Naive thymus-derived CD4-positive, alpha-beta T cell (primary cell): ENCODE measurements around the gene PALLD. TPM values are rescaled to one million over a fixed set of nuclear protein-coding genes. Genes with fewer than 3 reads are reported as not detected.

Experiments used
- ATAC-seq: fragments of 150-1000 bp; cut with Tn5 transposase; 2 replicates; pipeline ENCODE4 v1.10.0; 2021; ENCODE audit warnings: mild to moderate bottlenecking, moderate library complexity
- CTCF ChIA-PET: fragments of 350-600 bp; sonication (Branson Sonifier 250); formaldehyde crosslinking; loops from one replicate; lab custom pipeline; 2021; ENCODE audit warnings: antibody characterized with exemption; lab: Charles Lee
- POLR2A ChIA-PET: fragments of 350-600 bp; sonication (Branson Sonifier 250); formaldehyde crosslinking; loops from one replicate; lab custom pipeline; 2021; ENCODE audit warnings: antibody characterized with exemption, inconsistent platforms; lab: Charles Lee
- DNase-seq, 9 donors: peaks; one replicate each; pipeline versions ENCODE4 v3.0.0 to v3.0.0-alpha.2; 2020 to 2022; ENCODE audit warnings: mixed read lengths in 1 of 9
- H3K27ac ChIP-seq: one replicate; pipeline ENCODE4 v1.7.0; 2013; ENCODE audit warnings: mild to moderate bottlenecking, low read depth, low read length, moderate library complexity
- H3K27me3 ChIP-seq, 2 donors: one replicate each; pipeline ENCODE4 v1.7.0; 2013; ENCODE audit warnings: low read length in 2 of 2, mild to moderate bottlenecking in 2 of 2, moderate library complexity in 2 of 2; ENCODE audit not compliant: control insufficient read depth in 2 of 2, insufficient read depth in 2 of 2
- H3K36me3 ChIP-seq, 3 experiments: 1 replicate in 2 of 3; 2 replicates in 1 of 3; pipeline ENCODE4 v1.7.0; 2013; ENCODE audit warnings: low read length in 3 of 3, mild to moderate bottlenecking in 3 of 3, moderate library complexity in 1 of 3; ENCODE audit not compliant: insufficient read depth in 3 of 3, control insufficient read depth in 2 of 3
- H3K4me1 ChIP-seq, 2 donors: one replicate each; pipeline ENCODE4 v1.7.0; 2013; ENCODE audit warnings: low read length in 2 of 2, mild to moderate bottlenecking in 2 of 2, moderate library complexity in 1 of 2; ENCODE audit not compliant: control insufficient read depth in 2 of 2, insufficient read depth in 2 of 2
- H3K4me3 ChIP-seq: 2 replicates; pipeline ENCODE4 v1.7.0; 2013; ENCODE audit warnings: mild to moderate bottlenecking, low read length
- H3K9me3 ChIP-seq, 3 experiments: 1 replicate in 2 of 3; 2 replicates in 1 of 3; pipeline ENCODE4 v1.7.0; 2013; ENCODE audit warnings: low read length in 3 of 3; ENCODE audit not compliant: control insufficient read depth in 2 of 3
- H3K27ac Mint-ChIP-seq, 9 donors: one replicate each; pipeline ENCODE4 v1.8.0; 2020 to 2022; ENCODE audit warnings: mixed read lengths in 9 of 9, mild to moderate bottlenecking in 8 of 9, moderate library complexity in 5 of 9, inconsistent platforms in 2 of 9
- H3K27me3 Mint-ChIP-seq, 5 donors: one replicate each; pipeline ENCODE4 v1.8.0; 2021 to 2022; ENCODE audit warnings: mixed read lengths in 5 of 5, mild to moderate bottlenecking in 1 of 5
- H3K36me3 Mint-ChIP-seq, 5 donors: one replicate each; pipeline ENCODE4 v1.8.0; 2020 to 2022; ENCODE audit warnings: mixed read lengths in 5 of 5, mild to moderate bottlenecking in 3 of 5, inconsistent platforms in 1 of 5
- H3K4me1 Mint-ChIP-seq, 7 donors: one replicate each; pipeline ENCODE4 v1.8.0; 2020 to 2022; ENCODE audit warnings: mixed read lengths in 7 of 7, mild to moderate bottlenecking in 3 of 7, inconsistent platforms in 1 of 7
- H3K4me3 Mint-ChIP-seq, 10 donors: one replicate each; pipeline ENCODE4 v1.8.0; 2020 to 2022; ENCODE audit warnings: mild to moderate bottlenecking in 10 of 10, mixed read lengths in 10 of 10, moderate library complexity in 6 of 10, inconsistent platforms in 2 of 10
- H3K9me3 Mint-ChIP-seq, 11 donors: one replicate each; pipeline ENCODE4 v1.8.0; 2020 to 2022; ENCODE audit warnings: mixed read lengths in 11 of 11, mild to moderate bottlenecking in 4 of 11, inconsistent platforms in 1 of 11, moderate library complexity in 1 of 11
- intact Hi-C, 2 donors: fragments of 100-400 bp; cut with micrococcal nuclease; formaldehyde crosslinking; loops; one replicate each; pipeline ENCODE4 v1.15.1; 2023
- polyA plus RNA-seq, 2 donors: library from polyadenylated mRNA; unstranded; fragments of 300-500 nt; fragmentation: Illumina TruSeq; gene quantifications; one replicate each; pipeline ENCODE4 v1.2.3, GENCODE V29; 2021
- total RNA-seq, 6 experiments: library from RNA in 5 of 6; stranded (reverse) in 5 of 6; gene quantifications; 1 replicate in 5 of 6; 2 replicates in 1 of 6; pipeline ENCODE4 v1.2.3 and lab custom pipeline; 2021 to 2026

PALLD gene
- total and polyA plus RNA-seq, 7 experiments from 2014 or later, result 0.51 to 11.9 (median 0.76) TPM

DNA sequence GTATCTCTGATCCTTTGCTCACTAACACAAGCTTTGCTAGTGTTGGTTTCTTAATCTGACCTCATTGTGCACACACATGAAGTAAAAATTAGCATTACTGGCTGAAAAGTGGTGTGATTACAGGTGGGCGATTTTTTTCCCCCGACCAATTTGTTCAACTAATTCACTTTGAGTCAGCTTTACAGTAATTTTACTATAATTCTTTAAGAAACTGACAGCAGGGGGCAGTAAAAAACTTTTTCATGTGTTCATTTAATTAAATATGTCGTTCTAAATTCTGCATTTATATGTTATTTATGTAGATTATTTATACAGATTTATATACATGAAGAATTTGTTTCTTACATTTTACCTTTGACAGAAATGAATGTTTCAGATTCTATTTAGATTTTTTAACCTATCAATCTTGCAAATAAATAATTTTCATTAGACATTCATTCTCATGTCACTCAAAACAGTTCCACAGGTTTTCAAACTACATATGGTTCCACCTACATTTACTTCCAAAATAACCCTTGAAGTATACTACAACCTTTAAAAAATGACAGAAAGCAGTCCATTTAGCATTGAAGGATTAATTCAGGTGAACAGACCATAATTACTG is 17.5 kb downstream of the PALLD start:
- intact Hi-C loops, result loop anchor here (1.0 to 10.0 kb wide), 12 partner anchors 14 to 972 kb away; partner anchors contain the start of genes CBR4 (in 1 of the 2) and DDX60L (in 1 of the 2)
- Histone ChIP-seq H3K27ac (no peak overlapping the region), H3K4me3 (no peak overlapping the region), H3K4me1 (peaks cover 16 to 20% of the 10 kb centered on the region in 2 donors), H3K27me3 (no peaks in the 10 kb centered on the region), H3K36me3 (no peaks in the 10 kb centered on the region), H3K9me3 (no peaks in the 10 kb centered on the region)
- Mint-ChIP-seq H3K9me3 (no peaks in the 10 kb centered on the region), H3K4me1 (peaks cover 5 to 38% (median 35%) of the 10 kb centered on the region in 7 donors), H3K4me3 (no peak overlapping the region), H3K27me3 (peaks cover 0 to 31% (median 0%) of the 10 kb centered on the region in 5 donors), H3K36me3 (no peaks in the 10 kb centered on the region), H3K27ac (no peak overlapping the region)
- ChIA-PET CTCF (interaction anchor here (0.7 to 1.0 kb wide), 5 partner anchors 16 to 493 kb away, joined by 3 to 9 read pairs (median 7); no protein-coding TSS in a partner anchor), POLR2A (interaction anchor here (0.7 to 0.8 kb wide), 3 partner anchors 35 to 61 kb away, joined by 4 to 5 read pairs (median 4); no protein-coding TSS in a partner anchor)
- ATAC-seq (no peak), DNase-seq (peak in 5 of 9 donors; percentile 16 to 36 (median 25))

DNA sequence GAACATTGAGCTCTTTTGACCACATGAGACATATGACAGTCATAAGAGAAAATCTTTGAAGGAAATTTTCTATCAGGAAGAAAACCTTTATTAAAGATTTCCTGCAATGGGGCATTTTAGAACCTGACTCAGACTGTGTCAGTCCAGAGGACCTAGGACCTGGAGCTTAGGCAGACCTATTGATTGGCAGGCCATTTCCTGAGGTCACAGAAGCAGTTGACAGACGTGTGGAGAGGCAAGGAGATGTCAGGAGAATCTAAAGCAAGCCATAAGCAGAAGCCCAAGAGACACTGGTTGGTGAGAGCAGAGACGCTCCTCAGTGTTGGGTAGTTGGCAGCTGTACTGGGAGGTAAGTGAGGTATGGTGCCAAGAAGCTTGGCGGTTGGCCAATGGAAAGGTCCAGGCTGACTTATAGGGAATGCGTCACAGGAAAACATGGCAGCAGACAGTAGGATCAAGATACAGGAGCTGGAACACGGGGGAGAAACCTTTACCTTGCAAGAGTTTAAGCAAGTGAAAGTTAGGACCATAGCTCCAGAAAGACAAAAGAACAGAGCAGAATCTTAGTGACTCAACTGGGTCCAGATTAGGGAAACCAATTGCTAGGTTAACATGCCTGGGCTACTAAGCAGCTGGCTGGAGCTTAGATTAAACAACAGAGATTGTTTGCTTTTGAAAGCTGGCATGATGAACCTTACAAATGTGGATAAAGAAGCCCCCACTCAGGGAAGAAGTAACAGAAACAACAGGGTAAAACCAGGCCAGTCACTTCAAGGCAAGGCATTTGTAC is 18.6 kb downstream of the PALLD start:
- H3K36me3 ChIP-seq, result no peaks in the 10 kb centered on the region
- no peak overlapping the region for H3K4me3 Mint-ChIP-seq
- peaks cover 0 to 27% (median 25%) of the 10 kb centered on the region in 7 donors for H3K4me1 Mint-ChIP-seq
- H3K9me3 ChIP-seq, result no peaks in the 10 kb centered on the region
- peaks cover 0 to under 1% (median 0%) of the 10 kb centered on the region in 5 donors for H3K36me3 Mint-ChIP-seq
- H3K4me3 ChIP-seq, result no peak overlapping the region
- H3K27ac Mint-ChIP-seq, result no peak overlapping the region
- H3K27ac ChIP-seq, result no peak overlapping the region
- H3K27me3 Mint-ChIP-seq, result peaks cover 0 to 31% (median 0%) of the 10 kb centered on the region in 5 donors
- H3K27me3 ChIP-seq, result no peaks in the 10 kb centered on the region
- intact Hi-C loops, result loop anchor here (2.0 to 10.0 kb wide), 5 partner anchors 15 to 971 kb away; partner anchors contain the start of gene CBR4 (in 1 of the 2)
- DNase-seq, result no peak
- H3K9me3 Mint-ChIP-seq, result no peaks in the 10 kb centered on the region
- no peak for ATAC-seq
- CTCF ChIA-PET, result interaction anchor here (0.6 to 1.0 kb wide), 3 partner anchors 17 to 199 kb away, joined by 3 to 4 read pairs (median 3); no protein-coding TSS in a partner anchor
- POLR2A ChIA-PET, result interaction anchor here (0.7 kb wide), 1 partner anchor 36 kb away, joined by 3 read pairs; no protein-coding TSS in a partner anchor
- H3K4me1 ChIP-seq, result peaks cover 16 to 17% of the 10 kb centered on the region in 2 donors

DNA sequence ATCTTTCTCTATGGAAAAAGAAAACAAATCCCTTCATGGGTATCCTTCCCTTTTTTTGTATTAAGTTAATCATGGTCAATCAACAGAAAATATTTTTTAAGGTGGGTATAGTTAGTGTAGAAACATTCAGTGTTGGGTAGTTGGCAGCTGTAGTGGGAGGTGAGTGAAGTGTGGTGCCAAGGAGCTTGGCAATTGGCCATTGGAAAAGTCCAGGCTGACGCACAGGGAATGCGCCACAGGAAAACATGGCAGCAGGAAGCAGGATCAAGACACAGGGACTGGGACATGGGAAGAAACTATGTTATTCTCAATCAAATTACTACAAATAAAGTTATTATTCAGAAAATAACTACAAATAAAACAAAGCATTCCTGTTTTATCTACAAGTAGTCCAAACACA is 20.0 kb downstream of the PALLD start:
- ATAC-seq (no peak), DNase-seq (no peak)
- Histone ChIP-seq H3K4me1 (peaks cover 7 to 8% of the 10 kb centered on the region in 2 donors), H3K9me3 (no peaks in the 10 kb centered on the region), H3K27ac (no peak overlapping the region), H3K36me3 (no peaks in the 10 kb centered on the region), H3K27me3 (no peaks in the 10 kb centered on the region), H3K4me3 (no peak overlapping the region)
- no peaks in the 10 kb centered on the region for H3K9me3 Mint-ChIP-seq
- intact Hi-C loops, result loop anchor here (10.0 kb wide), 2 partner anchors 52 to 332 kb away; no protein-coding TSS in a partner anchor
- POLR2A ChIA-PET, result no interaction called here
- CTCF ChIA-PET, result interaction anchor here (0.9 kb wide), 1 partner anchor 15 kb away, joined by 3 read pairs; no protein-coding TSS in a partner anchor
- H3K27me3 Mint-ChIP-seq, result peaks cover 0 to 39% (median 0%) of the 10 kb centered on the region in 5 donors
- no peak overlapping the region for H3K27ac Mint-ChIP-seq
- H3K36me3 Mint-ChIP-seq, result peaks cover 0 to 5% (median 0%) of the 10 kb centered on the region in 5 donors
- H3K4me3 Mint-ChIP-seq, result no peak overlapping the region
- peaks cover 0 to 16% (median 15%) of the 10 kb centered on the region in 7 donors for H3K4me1 Mint-ChIP-seq

- Histone ChIP-seq H3K27me3 (no peaks in the 10 kb centered on the region), H3K4me3 (no peak overlapping the region), H3K4me1 (no peaks in the 10 kb centered on the region), H3K27ac (no peak overlapping the region), H3K36me3 (no peaks in the 10 kb centered on the region), H3K9me3 (no peaks in the 10 kb centered on the region)
- no peak for DNase-seq
- no peak overlapping the region for H3K4me3 Mint-ChIP-seq
- ATAC-seq, result no peak
- POLR2A ChIA-PET, result no interaction called here
- no peaks in the 10 kb centered on the region for H3K9me3 Mint-ChIP-seq
- no peaks in the 10 kb centered on the region for H3K4me1 Mint-ChIP-seq
- intact Hi-C loops, result loop anchor here (10.0 kb wide), 2 partner anchors 55 to 335 kb away; no protein-coding TSS in a partner anchor
- peaks cover 0 to 5% (median 0%) of the 10 kb centered on the region in 5 donors for H3K36me3 Mint-ChIP-seq
- CTCF ChIA-PET, result interaction anchor here (1.0 kb wide), 1 partner anchor 9 kb away, joined by 3 read pairs; no protein-coding TSS in a partner anchor
- peaks cover 0 to 32% (median 0%) of the 10 kb centered on the region in 5 donors for H3K27me3 Mint-ChIP-seq
- no peak overlapping the region for H3K27ac Mint-ChIP-seq
These were observed 22.7 kb downstream of the PALLD start for GRCh38 chr4:168519576-168519975.

- no peaks in the 10 kb centered on the region for H3K4me1 ChIP-seq
- no peak overlapping the region for H3K4me3 ChIP-seq
- Mint-ChIP-seq H3K4me3 (no peak overlapping the region), H3K36me3 (peaks cover 0 to 5% (median 0%) of the 10 kb centered on the region in 5 donors), H3K27me3 (peaks cover 3 to 38% (median 5%) of the 10 kb centered on the region in 5 donors), H3K4me1 (no peaks in the 10 kb centered on the region), H3K27ac (no peak overlapping the region), H3K9me3 (no peaks in the 10 kb centered on the region)
- CTCF ChIA-PET, result no interaction called here
- DNase-seq (no peak), ATAC-seq (no peak)
- POLR2A ChIA-PET, result no interaction called here
- H3K27ac ChIP-seq, result no peak overlapping the region
- H3K36me3 ChIP-seq, result no peaks in the 10 kb centered on the region
- no peaks in the 10 kb centered on the region for H3K9me3 ChIP-seq
- H3K27me3 ChIP-seq, result no peaks in the 10 kb centered on the region
- intact Hi-C loops, result no loop called here
These were observed 24.9 kb downstream of the PALLD start for GRCh38 chr4:168521721-168522120.

GRCh38 chr4:168522356-168522755 is 25.5 kb downstream of the PALLD start:
- Mint-ChIP-seq H3K4me1 (no peaks in the 10 kb centered on the region), H3K36me3 (peaks cover 0 to 5% (median 0%) of the 10 kb centered on the region in 5 donors), H3K27me3 (peaks cover 3 to 40% (median 8%) of the 10 kb centered on the region in 5 donors), H3K27ac (no peak overlapping the region), H3K9me3 (no peaks in the 10 kb centered on the region), H3K4me3 (no peak overlapping the region)
- Histone ChIP-seq H3K9me3 (no peaks in the 10 kb centered on the region), H3K4me1 (no peaks in the 10 kb centered on the region), H3K36me3 (no peaks in the 10 kb centered on the region), H3K27ac (no peak overlapping the region), H3K4me3 (no peak overlapping the region), H3K27me3 (no peaks in the 10 kb centered on the region)
- intact Hi-C loops, result no loop called here
- DNase-seq (no peak), ATAC-seq (no peak)
- POLR2A ChIA-PET, result no interaction called here
- CTCF ChIA-PET, result interaction anchor here (0.5 kb wide), 1 partner anchor 35 kb away, joined by 4 read pairs; no protein-coding TSS in a partner anchor
